ENCODE data around the gene CRABP1. TPM values are rescaled to one million over a fixed set of nuclear protein-coding genes. Genes with fewer than 3 reads are reported as not detected.
"Not testable (repeated sequence)": the region's sequence is repeated elsewhere in the genome, so short reads cannot be mapped to it uniquely, and the experiment has no call there.

The CRABP1 gene
- total RNA-seq, 1 donor from 2014 or later = not detected

DNA sequence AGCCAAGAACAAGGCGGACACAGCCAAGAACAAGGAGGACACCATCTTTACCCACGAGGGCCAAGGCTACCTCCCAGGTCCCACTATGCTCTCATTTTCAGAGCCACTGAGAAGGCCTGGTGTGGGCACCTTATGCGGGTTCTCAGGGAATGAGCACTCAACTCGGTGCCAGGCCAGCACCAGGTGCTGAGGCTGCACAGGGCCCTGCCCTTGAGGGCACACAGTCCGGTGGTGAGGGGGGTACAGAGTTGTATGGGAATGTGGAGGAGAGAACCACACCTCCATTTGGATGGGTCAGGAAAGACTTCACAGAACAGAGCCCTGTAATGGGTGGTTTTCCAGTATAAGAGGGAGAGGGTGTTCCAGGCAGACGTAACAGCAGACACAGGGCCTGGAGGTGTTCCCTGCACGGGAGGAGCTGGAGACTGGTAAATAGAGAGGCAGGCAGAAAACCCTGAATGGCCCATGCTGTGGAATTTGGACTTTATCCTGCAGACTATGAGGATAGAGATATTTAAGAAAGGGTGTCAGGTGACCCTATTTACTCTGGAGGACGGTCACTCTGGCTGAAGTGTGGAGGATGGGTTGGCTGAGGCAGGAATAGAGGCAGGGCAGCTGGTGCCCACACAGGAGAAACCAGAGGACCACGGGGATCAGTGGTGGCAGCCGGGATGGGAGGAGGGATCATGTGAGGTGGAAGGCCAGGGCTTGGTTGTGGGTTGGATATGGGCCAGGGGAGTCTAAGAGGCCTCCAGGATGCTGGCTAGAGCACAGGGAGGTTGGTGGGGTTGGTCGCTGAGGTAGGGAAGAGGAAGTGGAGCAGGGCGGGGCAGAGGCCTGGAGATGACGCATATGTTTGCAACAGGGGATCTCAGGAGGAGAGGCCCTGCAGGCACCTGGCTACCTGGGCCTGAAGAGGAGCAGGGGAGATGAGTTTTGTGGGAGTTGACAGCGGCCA is 34.6 kb downstream of the CRABP1 start:
- Histone ChIP-seq H3K36me3 (ENCODE audit: control insufficient read depth, insufficient read depth, low read length) (no peaks in the 10 kb centered on the region), H3K27me3 (ENCODE audit: control insufficient read depth, insufficient read depth, low read length) (no peaks in the 10 kb centered on the region), H3K4me3 (ENCODE audit: low read depth, low read length) (no peak overlapping the region)
- TF ChIP-seq, protein P1, sequence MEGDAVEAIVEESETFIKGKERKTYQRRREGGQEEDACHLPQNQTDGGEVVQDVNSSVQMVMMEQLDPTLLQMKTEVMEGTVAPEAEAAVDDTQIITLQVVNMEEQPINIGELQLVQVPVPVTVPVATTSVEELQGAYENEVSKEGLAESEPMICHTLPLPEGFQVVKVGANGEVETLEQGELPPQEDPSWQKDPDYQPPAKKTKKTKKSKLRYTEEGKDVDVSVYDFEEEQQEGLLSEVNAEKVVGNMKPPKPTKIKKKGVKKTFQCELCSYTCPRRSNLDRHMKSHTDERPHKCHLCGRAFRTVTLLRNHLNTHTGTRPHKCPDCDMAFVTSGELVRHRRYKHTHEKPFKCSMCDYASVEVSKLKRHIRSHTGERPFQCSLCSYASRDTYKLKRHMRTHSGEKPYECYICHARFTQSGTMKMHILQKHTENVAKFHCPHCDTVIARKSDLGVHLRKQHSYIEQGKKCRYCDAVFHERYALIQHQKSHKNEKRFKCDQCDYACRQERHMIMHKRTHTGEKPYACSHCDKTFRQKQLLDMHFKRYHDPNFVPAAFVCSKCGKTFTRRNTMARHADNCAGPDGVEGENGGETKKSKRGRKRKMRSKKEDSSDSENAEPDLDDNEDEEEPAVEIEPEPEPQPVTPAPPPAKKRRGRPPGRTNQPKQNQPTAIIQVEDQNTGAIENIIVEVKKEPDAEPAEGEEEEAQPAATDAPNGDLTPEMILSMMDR (IDR thresholded peaks at IDR 0.05; ENCODE audit: insufficient read depth, low read length, severe bottlenecking) = no peak
- no peak for FAIRE-seq
- DNase-seq (ENCODE audit: low read depth) = peak; percentile 86

GRCh38 chr15:78380143-78380542 is 40.0 kb downstream of the CRABP1 start:
- not testable (repeated sequence) for H3K27me3 ChIP-seq (ENCODE audit: control insufficient read depth, insufficient read depth, low read length); FAIRE-seq; H3K36me3 ChIP-seq (ENCODE audit: control insufficient read depth, insufficient read depth, low read length); DNase-seq (ENCODE audit: low read depth); H3K4me3 ChIP-seq (ENCODE audit: low read depth, low read length)

DNA sequence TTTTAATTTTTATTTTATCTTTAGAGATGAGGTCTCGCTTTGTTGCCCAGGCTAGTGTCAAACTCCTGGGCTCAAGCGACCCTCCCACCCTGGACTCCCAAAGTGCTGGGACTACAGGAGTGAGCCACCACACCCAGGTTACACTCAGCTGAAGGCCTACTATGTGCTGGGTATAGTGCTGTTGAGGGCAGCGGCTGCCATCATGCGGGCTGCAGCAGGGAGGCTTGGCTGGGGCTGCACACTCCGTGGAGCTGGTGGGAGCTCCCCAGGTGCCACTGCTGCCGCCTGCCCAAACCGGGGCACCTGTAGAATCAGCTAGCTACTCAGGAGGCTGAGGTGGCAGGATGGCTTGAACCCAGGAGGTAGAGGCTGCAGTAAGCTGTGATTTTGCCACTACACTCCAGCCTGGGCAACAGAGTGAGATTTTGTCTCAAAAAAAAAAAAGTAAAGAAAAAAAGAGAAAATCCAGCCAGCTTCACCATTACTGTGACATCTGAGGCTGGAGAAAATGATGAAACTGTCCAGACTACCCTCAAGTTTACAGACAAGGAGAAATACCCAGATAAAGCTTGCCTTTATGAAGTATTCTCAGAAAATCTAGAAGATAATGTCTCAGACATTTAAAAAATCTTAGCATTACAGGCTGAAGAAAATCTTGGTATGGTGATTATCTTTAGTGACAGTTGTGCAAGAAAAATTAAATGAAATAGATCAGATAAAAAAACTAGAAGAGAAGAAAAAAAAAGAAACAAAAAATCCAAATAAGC is 42.1 kb downstream of the CRABP1 start:
- TF ChIP-seq, protein P1 (IDR thresholded peaks at IDR 0.05; ENCODE audit: insufficient read depth, low read length, severe bottlenecking) = no peak
- Histone ChIP-seq H3K36me3 (ENCODE audit: control insufficient read depth, insufficient read depth, low read length) (no peaks in the 10 kb centered on the region), H3K4me3 (ENCODE audit: low read depth, low read length) (no peak overlapping the region), H3K27me3 (ENCODE audit: control insufficient read depth, insufficient read depth, low read length) (peaks cover 7% of the 10 kb centered on the region)
- FAIRE-seq (no peak), DNase-seq (ENCODE audit: low read depth) (no peak)

- no peaks in the 10 kb centered on the region for H3K36me3 ChIP-seq (ENCODE audit: control insufficient read depth, insufficient read depth, low read length)
- FAIRE-seq (no peak), DNase-seq (ENCODE audit: low read depth) (no peak)
- TF ChIP-seq, protein P1 (IDR thresholded peaks at IDR 0.05; ENCODE audit: insufficient read depth, low read length, severe bottlenecking) = no peak
- peaks cover 8% of the 10 kb centered on the region for H3K27me3 ChIP-seq (ENCODE audit: control insufficient read depth, insufficient read depth, low read length)
- H3K4me3 ChIP-seq (ENCODE audit: low read depth, low read length) = no peak overlapping the region
Observed at GRCh38 chr15:78384651-78385050, 44.5 kb downstream of the CRABP1 start.

GRCh38 chr15:78387246-78388037 is 47.3 kb downstream of the CRABP1 start:
- no peak for FAIRE-seq
- Histone ChIP-seq H3K4me3 (ENCODE audit: low read depth, low read length) (no peak overlapping the region), H3K36me3 (ENCODE audit: control insufficient read depth, insufficient read depth, low read length) (no peaks in the 10 kb centered on the region), H3K27me3 (ENCODE audit: control insufficient read depth, insufficient read depth, low read length) (peaks cover 8% of the 10 kb centered on the region)
- no peak for DNase-seq (ENCODE audit: low read depth)
- TF ChIP-seq, protein P1 (IDR thresholded peaks at IDR 0.05; ENCODE audit: insufficient read depth, low read length, severe bottlenecking) = no peak
